Testis (tissue), 3 donors: ENCODE results near the gene YIF1A. TPM values are rescaled to one million over a fixed set of nuclear protein-coding genes. Genes with fewer than 3 reads are reported as not detected.
A peak's percentile ranks its signal among the peaks of the same experiment; 100 is the strongest.

ENCODE experiments used
- DNase-seq: peaks from one replicate; pipeline ENCODE4 v3.0.0-alpha.2; 2019
- H3K27ac ChIP-seq, 2 donors: fragments of 200-600 bp; sonication (generic); one replicate each; pipeline ENCODE4 v1.5.1; 2019
- H3K27me3 ChIP-seq: fragments of 200-600 bp; sonication (generic); one replicate; pipeline ENCODE4 v1.5.1; 2019
- H3K36me3 ChIP-seq: fragments of 200-600 bp; sonication (generic); one replicate; pipeline ENCODE4 v1.5.1; 2017; ENCODE audit warnings: low read depth; ENCODE audit errors: missing control alignments
- H3K4me1 ChIP-seq: fragments of 200-600 bp; sonication (generic); one replicate; pipeline ENCODE4 v1.5.1; 2019
- H3K4me3 ChIP-seq, 2 donors: fragments of 200-600 bp; sonication (generic); one replicate each; pipeline ENCODE4 v1.5.1; 2017 to 2019
- H3K9me3 ChIP-seq: fragments of 200-600 bp; sonication (generic); one replicate; pipeline ENCODE4 v1.5.1; 2017
- CTCF ChIP-seq, 3 experiments: fragments of 450-650 bp in 2 of 3; fragments of 200-600 bp in 1 of 3; sonication (generic) in 1 of 3; IDR thresholded peaks; one replicate each; pipeline ENCODE4 v1.5.1; 2016 to 2019; ENCODE audit warnings: antibody characterized with exemption in 3 of 3, mild to moderate bottlenecking in 2 of 3, moderate library complexity in 1 of 3
- POLR2A ChIP-seq: fragments of 450-650 bp; IDR thresholded peaks from one replicate; pipeline ENCODE4 v1.6.1; 2017; ENCODE audit warnings: antibody characterized with exemption, mild to moderate bottlenecking, moderate library complexity
- WGBS, 2 donors: methylation state at CpG; one replicate each; pipeline ENCODE4 v1.1.5; 2018; 5-methylcytosine and 5-hydroxymethylcytosine counted together
- intact Hi-C: fragments of 100-400 bp; cut with DNase I; formaldehyde crosslinking; loops from one replicate; pipeline ENCODE4 v1.15.1; 2023; ENCODE audit warnings: low total_unique reads
- polyA plus RNA-seq: library from polyadenylated mRNA; stranded (reverse); fragments of 350-450 nt; fragmentation: Illumina TruSeq; extraction: RNeasy Lipid Tissue Mini Kit (QIAGEN cat#74804); gene quantifications from one replicate; pipeline ENCODE4 v1.2.3, GENCODE V29; 2014; ENCODE audit warnings: low read depth, low replicate concordance; ENCODE audit not compliant: insufficient read depth
- total RNA-seq, 2 donors: library from RNA; depleted of rRNA; stranded (reverse); fragments of >200 nt; gene quantifications; one replicate each; pipeline ENCODE4 v1.2.3, GENCODE V29; 2016

The YIF1A gene
- total and polyA plus RNA-seq, 3 donors from 2014 or later, result 60.5 to 94.1 (median 82.6) TPM

- Histone ChIP-seq H3K27me3 (no peaks in the 10 kb centered on the region), H3K4me3 (no peak overlapping the region), H3K27ac (peak overlapping the region; percentile 77 to 88), H3K36me3 (no peaks in the 10 kb centered on the region), H3K9me3 (no peaks in the 10 kb centered on the region), H3K4me1 (peaks cover 24% of the 10 kb centered on the region)
- peak; percentile 68 for DNase-seq
- WGBS, 2 donors, result 49 to 58% methylated on average over 14 to 16 of the region's 16 CpGs
- TF ChIP-seq POLR2A (no peak), CTCF (IDR thresholded peaks at IDR 0.05) (no peak)
- intact Hi-C loops, result no loop called here
These were observed 29.0 kb upstream of the YIF1A start for GRCh38 chr11:66317723-66318599.

GRCh38 chr11:66317322-66317722 lies 28.4 kb upstream of the YIF1A start:
- no peaks in the 10 kb centered on the region for H3K9me3 ChIP-seq
- no peaks in the 10 kb centered on the region for H3K36me3 ChIP-seq
- no peak for TF ChIP-seq POLR2A
- TF ChIP-seq CTCF (IDR thresholded peaks at IDR 0.05), result no peak
- peaks cover 22% of the 10 kb centered on the region for H3K4me1 ChIP-seq
- H3K27me3 ChIP-seq, result no peaks in the 10 kb centered on the region
- DNase-seq, result no peak
- peak overlapping the region; percentile 33 to 51 for H3K4me3 ChIP-seq
- peak overlapping the region; percentile 77 to 88 for H3K27ac ChIP-seq
- intact Hi-C loops, result no loop called here
- WGBS, 2 donors, result 14 to 30% methylated on average over 12 to 14 of the region's 14 CpGs

GRCh38 chr11:66316849-66317251 lies 27.9 kb upstream of the YIF1A start, which contains the start of gene CD248:
TSS of gene CD248 (minus strand) at chr11:66317044. CDS start at chr11:66317027, 17 bp downstream.
- WGBS, 2 donors, result 14 to 32% methylated on average over 5 to 14 of the region's 29 CpGs
- H3K9me3 ChIP-seq, result no peaks in the 10 kb centered on the region
- intact Hi-C loops, result no loop called here
- no peaks in the 10 kb centered on the region for H3K36me3 ChIP-seq
- peak within 1 kb of the TSS; percentile 77 to 88 for H3K27ac ChIP-seq
- peak within 1 kb of the TSS; percentile 33 to 51 for H3K4me3 ChIP-seq
- no peak for TF ChIP-seq POLR2A
- TF ChIP-seq CTCF (IDR thresholded peaks at IDR 0.05), result no peak
- DNase-seq, result peak; percentile 69
- H3K4me1 ChIP-seq, result peaks cover 21% of the 10 kb centered on the region
- H3K27me3 ChIP-seq, result no peaks in the 10 kb centered on the region

GRCh38 chr11:66315921-66316811 lies 27.2 kb upstream of the YIF1A start:
- Histone ChIP-seq H3K27ac (peak overlapping the region; percentile 33 to 88), H3K36me3 (no peaks in the 10 kb centered on the region), H3K27me3 (no peaks in the 10 kb centered on the region), H3K4me1 (peaks cover 21% of the 10 kb centered on the region), H3K4me3 (peak overlapping the region; percentile 33 to 51), H3K9me3 (no peaks in the 10 kb centered on the region)
- 64 to 74% methylated on average over 9 to 50 of the region's 52 CpGs for WGBS, 2 donors
- TF ChIP-seq CTCF (IDR thresholded peaks at IDR 0.05) (no peak), POLR2A (no peak)
- DNase-seq, result no peak
- intact Hi-C loops, result no loop called here
